Stimulated activated naive CD8-positive, alpha-beta T cell treated with anti-CD3 and anti-CD28 coated beads, Interleukin-15, amount 100 ng/mL, for 72 hours (primary cell): Measurements from ENCODE around the gene GOLGA3.
"Not testable (repeated sequence)": the region's sequence is repeated elsewhere in the genome, so short reads cannot be mapped to it uniquely, and the experiment has no call there.

Experiments
- ATAC-seq: fragments of 150-1000 bp; cut with Tn5 transposase; 2 replicates; pipeline ENCODE4 v1.10.0; 2021; ENCODE audit warnings: mild to moderate bottlenecking, moderate library complexity
- DNase-seq, 2 donors: peaks; one replicate each; pipeline ENCODE4 v3.0.0; 2021 to 2022
- H3K27ac Mint-ChIP-seq, 2 donors: one replicate each; pipeline ENCODE4 v1.8.0; 2022; ENCODE audit warnings: mild to moderate bottlenecking in 2 of 2, mixed read lengths in 2 of 2, moderate library complexity in 2 of 2
- H3K27me3 Mint-ChIP-seq: one replicate; pipeline ENCODE4 v1.8.0; 2022; ENCODE audit warnings: mixed read lengths
- H3K4me1 Mint-ChIP-seq: one replicate; pipeline ENCODE4 v1.8.0; 2022; ENCODE audit warnings: mild to moderate bottlenecking, mixed read lengths
- H3K4me3 Mint-ChIP-seq, 2 donors: one replicate each; pipeline ENCODE4 v1.8.0; 2022; ENCODE audit warnings: mild to moderate bottlenecking in 2 of 2, mixed read lengths in 2 of 2, moderate library complexity in 1 of 2
- H3K9me3 Mint-ChIP-seq, 2 donors: one replicate each; pipeline ENCODE4 v1.8.0; 2022; ENCODE audit warnings: mixed read lengths in 2 of 2

GOLGA3 gene

DNA sequence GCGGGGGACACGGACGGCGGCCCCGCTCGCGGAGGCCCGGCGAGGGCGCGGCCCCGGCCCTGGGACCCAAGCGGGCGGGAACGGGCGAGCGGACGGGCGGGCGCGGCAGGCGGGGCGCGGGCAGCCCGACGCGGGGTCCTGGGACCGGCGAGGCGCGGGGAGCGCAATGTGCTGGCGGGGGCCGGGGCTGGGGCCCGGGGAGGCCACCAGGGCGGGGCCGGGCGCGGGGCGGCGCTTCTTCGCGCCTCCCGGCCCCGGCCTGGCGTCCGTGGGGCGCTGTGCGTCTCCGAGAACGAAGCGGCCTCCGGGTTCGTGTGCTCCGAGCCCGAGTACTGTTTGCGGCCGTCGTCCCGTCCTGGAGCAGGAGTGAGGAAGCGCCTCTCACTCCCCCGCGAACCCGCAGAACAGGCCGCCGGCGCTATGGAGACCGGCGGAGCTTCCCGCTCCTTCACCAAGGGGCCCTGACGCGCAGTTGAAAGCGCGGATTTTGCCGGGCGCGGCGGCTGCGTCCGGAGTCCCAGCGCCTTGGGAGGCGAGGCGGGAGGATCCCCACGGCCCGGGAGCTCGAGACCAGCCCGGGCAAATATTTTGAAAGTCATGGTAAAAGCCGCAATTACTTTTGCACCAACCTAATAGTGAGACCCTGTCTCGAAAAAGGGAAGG, 66.6 kb downstream of the GOLGA3 start:
- H3K4me3 Mint-ChIP-seq = peak overlapping the region; percentile 75 to 77
- H3K9me3 Mint-ChIP-seq = no peaks in the 10 kb centered on the region
- H3K4me1 Mint-ChIP-seq = peaks cover 52% of the 10 kb centered on the region
- no peaks in the 10 kb centered on the region for H3K27me3 Mint-ChIP-seq
- DNase-seq (peak; percentile 84 to 85), ATAC-seq (peak; percentile 86)
- H3K27ac Mint-ChIP-seq = peak overlapping the region; percentile 33 to 91

DNA sequence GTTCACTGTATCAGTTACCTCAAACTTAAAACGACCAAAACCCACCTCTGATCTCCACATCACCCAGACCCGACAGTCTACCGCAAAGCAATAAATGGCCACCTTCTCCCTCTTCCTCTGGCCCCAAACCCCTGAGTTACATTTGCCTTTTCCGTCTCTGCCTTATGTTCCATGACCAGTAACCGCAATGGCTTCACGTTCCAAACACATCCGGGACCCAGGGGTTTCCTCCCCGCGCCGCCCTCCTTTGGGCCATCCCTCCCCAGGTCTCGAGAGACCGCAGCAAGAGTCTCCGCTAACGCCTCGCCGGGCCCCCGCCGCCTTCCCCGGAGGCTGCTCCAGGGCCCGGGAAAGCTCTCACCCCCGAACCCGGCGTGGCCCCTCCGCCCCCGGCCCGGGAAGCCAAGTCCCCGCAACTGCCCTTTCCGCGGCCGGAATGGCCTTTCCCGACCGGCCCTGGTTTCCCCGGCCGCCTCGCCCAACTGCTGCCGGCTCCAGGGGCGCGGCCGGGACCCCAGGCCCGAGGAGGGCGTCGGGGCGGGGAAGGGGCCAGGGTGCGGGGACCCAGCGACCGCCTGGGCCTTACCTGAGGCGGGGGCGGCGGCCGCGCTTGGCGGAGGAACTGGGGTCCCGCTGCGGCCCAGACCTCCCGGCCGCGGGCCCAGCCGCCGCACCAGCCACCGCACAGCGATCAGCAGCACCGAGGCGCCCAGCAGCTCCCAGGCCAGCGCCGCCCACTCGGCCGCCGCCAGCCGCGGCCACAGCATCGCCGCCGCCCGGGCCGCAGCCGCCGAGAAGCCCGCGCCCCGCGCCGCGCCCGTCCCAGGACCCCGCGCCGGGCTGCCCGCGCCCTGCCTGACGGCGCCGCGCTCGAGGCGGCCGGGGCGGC, 67.4 kb downstream of the GOLGA3 start, which contains the start of gene ANKLE2:
Gene ANKLE2 (minus strand): TSS at position 801 of the 889 bp plus-strand sequence. CDS start 34 bp downstream, at position 767.
- H3K27ac Mint-ChIP-seq = peak within 1 kb of the TSS; percentile 98
- H3K9me3 Mint-ChIP-seq = no peaks in the 10 kb centered on the region
- H3K4me1 Mint-ChIP-seq = peaks cover 48% of the 10 kb centered on the region
- peak within 1 kb of the TSS; percentile 97 to 99 for H3K4me3 Mint-ChIP-seq
- ATAC-seq = peak; percentile 68
- DNase-seq = peak; percentile 56 to 81
- no peaks in the 10 kb centered on the region for H3K27me3 Mint-ChIP-seq

DNA sequence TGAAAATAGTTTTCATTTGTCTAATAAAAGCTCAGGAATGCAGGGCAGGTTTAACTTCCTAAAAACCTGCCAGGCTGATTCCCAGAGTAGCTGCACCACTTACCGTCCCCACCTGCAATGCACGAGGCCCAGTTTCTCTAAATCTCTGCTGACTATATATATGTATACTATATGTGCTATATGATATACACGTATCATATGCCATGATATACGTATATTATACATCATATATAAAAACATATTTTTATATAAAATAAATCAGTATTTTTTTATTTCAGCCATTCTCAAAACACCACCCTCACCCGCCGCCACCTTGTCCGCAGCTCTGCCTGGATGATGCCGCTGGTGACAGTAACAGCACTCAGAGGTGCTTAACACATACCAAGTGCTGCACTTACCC, 69.3 kb downstream of the GOLGA3 start:
- Mint-ChIP-seq H3K27ac (no peak overlapping the region), H3K27me3 (no peaks in the 10 kb centered on the region), H3K4me1 (peaks cover 37% of the 10 kb centered on the region), H3K4me3 (peak overlapping the region; percentile 26 to 99), H3K9me3 (no peaks in the 10 kb centered on the region)
- DNase-seq (no peak), ATAC-seq (no peak)

DNA sequence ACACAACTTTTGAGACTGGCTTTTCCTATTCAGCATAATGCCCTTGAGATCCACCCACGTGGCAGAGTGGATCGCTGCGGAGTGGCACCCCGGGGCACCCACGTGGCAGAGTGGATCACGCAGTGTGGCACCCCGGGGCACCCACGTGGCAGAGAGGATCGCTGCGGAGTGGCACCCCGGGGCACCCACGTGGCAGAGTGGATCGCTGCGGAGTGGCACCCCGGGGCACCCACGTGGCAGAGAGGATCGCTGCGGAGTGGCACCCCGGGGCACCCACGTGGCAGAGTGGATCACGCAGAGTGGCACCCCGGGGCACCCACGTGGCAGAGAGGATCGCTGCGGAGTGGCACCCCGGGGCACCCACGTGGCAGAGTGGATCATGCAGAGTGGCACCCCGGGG, 69.8 kb downstream of the GOLGA3 start:
- not testable (repeated sequence) for DNase-seq, H3K27me3 Mint-ChIP-seq, H3K4me3 Mint-ChIP-seq, H3K27ac Mint-ChIP-seq, ATAC-seq, H3K9me3 Mint-ChIP-seq
- H3K4me1 Mint-ChIP-seq = peaks cover 37% of the 10 kb centered on the region

DNA sequence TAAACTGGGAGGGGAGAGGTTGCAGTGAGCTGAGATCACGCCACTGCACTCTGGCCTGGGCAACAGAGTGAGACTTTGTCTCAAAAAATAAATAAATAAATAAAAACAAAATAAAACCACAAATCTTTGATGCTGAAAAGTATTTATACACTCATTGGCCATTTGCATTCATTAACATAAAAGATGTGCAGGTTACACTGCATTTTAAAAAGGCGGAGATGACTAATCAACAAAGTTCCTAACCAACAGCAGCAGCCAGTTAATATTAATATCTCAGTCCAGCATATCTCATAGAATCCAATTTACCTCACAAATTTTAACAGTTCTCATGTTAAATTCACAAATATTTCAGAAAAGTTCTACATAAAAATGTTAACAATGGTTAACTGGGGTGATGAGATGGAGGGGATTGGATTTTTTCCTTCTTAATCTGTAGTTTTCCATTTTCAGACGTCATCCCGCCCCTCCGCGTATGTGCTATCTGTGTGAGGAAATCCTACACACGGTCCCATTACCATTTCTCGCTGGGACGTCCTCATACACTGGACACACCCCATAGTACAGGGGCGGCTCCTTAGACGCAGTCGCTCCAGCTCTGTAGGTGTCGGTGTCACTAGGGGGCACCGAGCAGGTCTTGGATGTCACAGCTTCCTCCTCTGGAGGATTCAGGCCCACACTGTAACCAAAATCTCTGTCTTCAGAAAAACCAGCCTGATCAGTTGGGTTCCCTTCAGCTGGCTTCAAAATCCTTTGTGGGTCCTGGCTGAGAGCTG, 74.3 kb downstream of the GOLGA3 start:
- Mint-ChIP-seq H3K27me3 (no peaks in the 10 kb centered on the region), H3K27ac (no peak overlapping the region), H3K4me1 (peaks cover 15% of the 10 kb centered on the region), H3K9me3 (no peaks in the 10 kb centered on the region), H3K4me3 (no peak overlapping the region)
- DNase-seq = no peak
- ATAC-seq = no peak

DNA sequence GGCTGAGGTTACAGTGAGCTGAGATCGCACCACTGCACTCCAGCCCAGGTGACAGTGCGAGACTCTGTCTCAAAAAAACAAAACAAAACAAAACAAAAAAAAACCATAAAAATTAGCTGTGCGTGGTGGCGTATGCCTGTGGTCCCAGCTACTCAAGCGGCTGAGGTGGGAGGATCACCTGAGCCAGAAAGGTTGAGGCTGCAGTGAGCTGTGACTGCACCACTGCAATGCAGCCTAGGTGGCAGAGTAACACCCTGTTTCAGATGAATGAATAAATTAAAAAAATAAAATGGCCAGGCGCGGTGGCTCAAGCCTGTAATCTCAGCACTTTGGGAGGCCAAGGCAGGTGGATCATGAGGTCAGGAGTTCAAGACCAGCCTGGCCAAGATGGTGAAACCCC, 75.0 kb downstream of the GOLGA3 start:
- H3K4me3 Mint-ChIP-seq, DNase-seq, ATAC-seq, H3K27me3 Mint-ChIP-seq, H3K9me3 Mint-ChIP-seq: not testable (repeated sequence)
- peak overlapping the region in 1 of 2 donors; percentile 59 for H3K27ac Mint-ChIP-seq
- peaks cover 15% of the 10 kb centered on the region for H3K4me1 Mint-ChIP-seq

DNA sequence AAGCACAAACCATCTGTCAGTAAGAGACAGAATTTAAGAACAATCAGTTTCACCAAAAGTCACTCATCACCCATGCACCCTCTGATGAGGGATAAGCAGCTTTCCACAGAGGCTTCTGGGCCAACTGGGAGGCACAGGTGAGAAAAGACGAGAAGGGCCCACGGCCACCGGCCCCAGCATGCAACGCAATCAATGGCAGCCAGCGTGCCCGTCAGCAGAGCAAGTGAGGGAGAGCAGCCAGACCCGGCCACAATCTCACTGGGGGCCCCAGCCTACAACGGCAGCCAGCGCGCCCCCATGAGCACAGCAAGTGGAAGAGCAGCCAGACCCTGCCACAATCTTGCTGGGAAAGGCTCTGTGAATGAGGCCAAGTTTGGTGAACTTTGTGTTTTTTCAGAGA, 80.3 kb downstream of the GOLGA3 start:
- Mint-ChIP-seq H3K4me3 (no peak overlapping the region), H3K27me3 (no peaks in the 10 kb centered on the region), H3K4me1 (peaks cover 13% of the 10 kb centered on the region), H3K27ac (peak overlapping the region in 1 of 2 donors; percentile 52), H3K9me3 (no peaks in the 10 kb centered on the region)
- DNase-seq (no peak), ATAC-seq (no peak)

DNA sequence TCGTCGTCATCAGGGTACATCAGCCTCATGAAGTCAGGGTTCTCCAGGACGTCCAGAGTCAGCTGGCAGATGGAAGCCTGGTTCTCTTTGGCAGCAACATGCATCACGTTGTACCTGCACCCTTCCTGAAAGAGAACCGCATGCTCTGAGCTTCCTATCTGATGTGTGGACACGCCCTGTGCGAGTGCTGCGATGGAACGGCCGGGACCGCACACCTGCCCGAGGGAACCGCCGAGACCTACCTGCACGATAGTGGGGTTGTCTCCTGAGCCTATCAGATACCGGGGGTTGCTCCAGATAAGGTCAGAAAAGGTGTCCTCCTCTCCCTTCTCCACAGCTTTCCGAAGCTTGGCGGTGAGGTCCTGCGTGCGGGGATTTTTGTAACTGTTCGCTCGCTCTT, 80.8 kb downstream of the GOLGA3 start:
- peaks cover 13% of the 10 kb centered on the region for H3K4me1 Mint-ChIP-seq
- DNase-seq (no peak), ATAC-seq (no peak)
- no peaks in the 10 kb centered on the region for H3K27me3 Mint-ChIP-seq
- no peaks in the 10 kb centered on the region for H3K9me3 Mint-ChIP-seq
- no peak overlapping the region for H3K27ac Mint-ChIP-seq
- H3K4me3 Mint-ChIP-seq = no peak overlapping the region

DNA sequence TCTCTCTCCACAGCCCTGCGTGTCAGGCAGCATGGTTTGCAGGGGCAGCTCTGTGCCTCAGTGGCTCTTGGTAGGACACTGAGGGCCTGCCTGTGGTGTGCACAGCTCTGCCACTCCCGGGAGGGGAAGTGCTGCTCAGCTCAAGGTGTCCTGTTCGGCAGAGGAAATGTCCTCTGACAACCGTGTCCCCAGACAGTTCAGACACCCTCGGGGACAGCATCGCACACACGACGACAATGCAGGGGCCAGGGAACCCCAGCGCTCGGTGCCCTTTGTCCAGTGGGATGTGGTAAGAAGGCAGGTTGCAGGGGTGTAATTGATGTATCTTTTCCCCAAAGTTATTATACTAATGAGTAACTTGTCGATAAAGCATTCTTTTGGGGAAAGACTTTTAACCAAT, 81.3 kb downstream of the GOLGA3 start:
- Mint-ChIP-seq H3K9me3 (peaks cover 0 to 3% of the 10 kb centered on the region in 2 donors), H3K27ac (peak overlapping the region in 1 of 2 donors; percentile 33), H3K4me3 (no peak overlapping the region), H3K27me3 (no peaks in the 10 kb centered on the region), H3K4me1 (peaks cover 13% of the 10 kb centered on the region)
- ATAC-seq (no peak), DNase-seq (no peak)

DNA sequence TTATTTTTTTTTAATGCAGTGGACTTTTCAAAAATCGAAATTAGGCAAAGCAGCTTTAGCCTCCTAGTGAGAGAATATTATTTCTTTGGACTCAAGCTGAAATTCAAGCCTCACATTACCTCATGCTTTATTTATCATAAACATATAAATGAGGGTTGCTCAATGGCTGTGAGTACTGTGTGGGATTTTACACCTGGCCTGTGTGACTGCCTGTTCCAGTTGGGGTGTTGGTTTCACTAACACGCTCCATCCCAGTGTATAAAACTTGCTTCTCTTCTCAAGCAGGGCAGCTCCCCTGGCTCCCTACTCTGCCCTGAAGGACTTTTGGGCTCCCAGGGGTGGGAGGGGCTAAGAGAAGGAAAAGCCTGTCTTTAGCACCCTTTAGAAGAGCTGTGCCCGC, 82.1 kb downstream of the GOLGA3 start:
- Mint-ChIP-seq H3K27me3 (no peaks in the 10 kb centered on the region), H3K4me3 (no peak overlapping the region), H3K27ac (no peak overlapping the region), H3K9me3 (peaks cover 0 to 3% of the 10 kb centered on the region in 2 donors), H3K4me1 (peaks cover 13% of the 10 kb centered on the region)
- DNase-seq (no peak), ATAC-seq (no peak)

DNA sequence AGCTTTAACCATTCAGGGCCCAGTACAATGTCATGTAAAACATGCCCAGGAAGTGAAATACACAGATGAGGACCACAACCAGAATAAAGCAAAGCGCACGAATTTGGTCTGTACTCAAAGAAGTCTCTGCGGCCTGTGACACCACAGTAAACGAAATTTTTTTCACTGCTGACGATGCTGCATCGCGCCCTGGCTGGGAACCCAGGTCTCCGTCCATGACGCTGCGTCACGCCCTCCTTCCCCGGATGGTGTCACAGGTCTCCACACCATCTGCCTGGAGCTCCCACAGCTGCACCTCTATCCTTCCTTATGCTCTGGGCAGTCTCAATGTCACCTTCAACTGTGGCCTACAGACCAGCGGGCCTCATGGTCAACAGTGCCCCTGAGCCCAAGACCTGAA, 84.8 kb downstream of the GOLGA3 start:
- H3K4me1 Mint-ChIP-seq = peaks cover 13% of the 10 kb centered on the region
- H3K9me3 Mint-ChIP-seq = peaks cover 0 to 3% of the 10 kb centered on the region in 2 donors
- ATAC-seq (no peak), DNase-seq (no peak)
- no peaks in the 10 kb centered on the region for H3K27me3 Mint-ChIP-seq
- H3K27ac Mint-ChIP-seq = no peak overlapping the region
- H3K4me3 Mint-ChIP-seq = no peak overlapping the region

DNA sequence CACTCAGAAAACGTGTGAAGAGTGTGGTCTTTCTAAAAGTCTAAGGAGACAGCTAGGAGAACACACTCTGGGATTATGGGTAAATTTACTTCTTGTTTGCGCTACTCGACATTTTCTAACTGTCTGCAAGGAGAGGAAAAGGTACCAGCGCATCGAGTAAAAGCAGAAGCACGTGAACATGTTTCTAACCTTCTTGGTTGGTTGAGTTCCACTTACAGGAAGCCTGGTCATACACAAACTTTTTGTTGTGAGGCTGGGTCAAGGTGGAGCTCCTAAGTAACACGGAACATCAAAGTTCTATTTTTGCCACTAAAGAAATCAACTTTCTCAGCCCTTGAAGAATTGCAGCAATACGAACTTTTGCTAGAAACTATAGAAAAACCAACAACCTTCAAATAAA, 87.0 kb downstream of the GOLGA3 start:
- ATAC-seq = no peak
- Mint-ChIP-seq H3K27ac (no peak overlapping the region), H3K27me3 (no peaks in the 10 kb centered on the region), H3K9me3 (peaks cover 0 to 3% of the 10 kb centered on the region in 2 donors), H3K4me3 (no peak overlapping the region), H3K4me1 (peaks cover 8% of the 10 kb centered on the region)
- DNase-seq = no peak

DNA sequence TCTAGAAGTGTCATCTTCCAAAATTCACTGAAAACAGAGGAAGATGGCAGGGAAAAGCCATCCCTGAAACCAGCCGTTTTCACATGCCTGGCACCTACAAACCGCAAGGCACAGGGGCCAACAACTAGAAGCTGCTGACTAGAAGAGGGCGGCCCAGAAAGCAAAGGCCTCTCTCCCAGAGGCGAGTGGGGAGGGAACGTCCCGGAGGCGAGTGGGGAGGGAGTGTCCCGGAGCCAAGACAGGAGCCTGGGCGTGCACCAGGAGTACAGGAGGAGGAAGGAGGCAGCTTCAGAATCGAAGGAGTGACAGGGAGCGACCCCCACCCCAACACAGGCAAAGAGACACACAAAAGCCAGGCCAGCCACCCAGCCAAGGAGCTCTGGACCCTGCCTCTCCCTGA, 88.0 kb downstream of the GOLGA3 start:
- no peaks in the 10 kb centered on the region for H3K27me3 Mint-ChIP-seq
- ATAC-seq = no peak
- peak overlapping the region in 1 of 2 donors; percentile 59 for H3K27ac Mint-ChIP-seq
- DNase-seq = no peak
- H3K4me1 Mint-ChIP-seq = peaks cover 8% of the 10 kb centered on the region
- peaks cover 0 to 3% of the 10 kb centered on the region in 2 donors for H3K9me3 Mint-ChIP-seq
- no peak overlapping the region for H3K4me3 Mint-ChIP-seq

DNA sequence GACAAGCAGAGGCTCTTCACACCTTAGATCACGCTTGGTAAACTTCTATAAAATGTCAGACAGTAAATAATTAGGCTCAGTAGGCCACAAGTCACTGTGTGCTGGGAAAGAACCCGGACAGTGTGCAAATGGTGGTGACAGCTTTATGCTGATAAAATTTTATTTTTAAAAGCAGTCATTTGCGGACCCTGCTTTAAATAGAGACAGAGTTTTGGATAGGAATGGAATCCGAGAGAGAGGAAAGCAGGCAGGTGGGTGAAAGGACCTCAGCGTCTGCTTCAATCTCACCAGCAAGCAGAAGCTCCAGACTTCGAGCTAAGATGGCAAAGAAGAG, 88.4 kb downstream of the GOLGA3 start:
- H3K9me3 Mint-ChIP-seq = peaks cover 0 to 3% of the 10 kb centered on the region in 2 donors
- peak overlapping the region in 1 of 2 donors; percentile 59 for H3K27ac Mint-ChIP-seq
- ATAC-seq (no peak), DNase-seq (no peak)
- peaks cover 8% of the 10 kb centered on the region for H3K4me1 Mint-ChIP-seq
- no peak overlapping the region for H3K4me3 Mint-ChIP-seq
- no peaks in the 10 kb centered on the region for H3K27me3 Mint-ChIP-seq

DNA sequence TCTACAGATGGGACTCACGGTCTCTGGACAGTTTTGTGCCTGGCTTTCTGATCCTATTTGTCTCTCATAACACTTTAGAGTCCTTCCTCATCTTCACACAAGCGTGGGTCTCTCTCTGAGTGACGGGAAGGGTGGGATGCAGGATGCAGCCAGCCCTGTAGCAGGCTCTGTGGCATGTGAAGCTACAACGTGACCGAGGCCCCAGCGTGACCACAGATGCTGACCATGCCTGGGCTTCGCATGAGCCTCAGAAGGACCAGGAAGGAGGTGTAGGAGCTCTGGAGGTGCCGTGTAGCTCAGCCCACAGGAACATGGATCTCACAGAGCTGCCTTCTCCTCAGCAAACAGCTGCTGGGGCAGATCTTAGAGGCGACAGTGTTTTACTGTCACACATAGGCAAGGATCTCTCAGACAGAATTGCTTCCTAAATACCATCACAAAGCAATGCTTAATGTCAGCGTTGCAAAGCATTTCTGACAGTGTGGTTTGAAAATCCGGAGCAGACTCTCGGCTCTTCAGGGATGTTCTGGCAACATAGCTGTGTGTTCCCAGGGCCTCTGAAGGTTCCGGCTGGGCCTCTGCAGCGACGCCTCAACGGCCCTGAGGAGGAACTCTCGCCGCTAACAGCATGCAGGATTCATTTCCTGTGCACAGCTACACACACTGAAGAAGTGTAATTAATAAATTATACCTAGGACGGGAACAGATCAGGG, 88.9 kb downstream of the GOLGA3 start:
- Mint-ChIP-seq H3K27me3 (no peaks in the 10 kb centered on the region), H3K4me3 (no peak overlapping the region), H3K9me3 (peaks cover 0 to 3% of the 10 kb centered on the region in 2 donors), H3K27ac (peak overlapping the region in 1 of 2 donors; percentile 59), H3K4me1 (peaks cover 8% of the 10 kb centered on the region)
- DNase-seq = no peak
- ATAC-seq = no peak
